Kidney (tissue), 14 donors: ENCODE measurements around the gene JARID2. TPM values are rescaled to one million over a fixed set of nuclear protein-coding genes. Genes with fewer than 3 reads are reported as not detected.

Source experiments
- DNase-seq, 5 donors: peaks; one replicate each; pipeline ENCODE4 v3.0.0-alpha.2; 2013 to 2020
- FAIRE-seq: peaks from 2 replicates; lab custom pipeline; 2012; peaks lifted over from hg19 to GRCh38; lab: Jason Lieb, UNC
- H3K27ac ChIP-seq, 2 donors: one replicate each; pipeline ENCODE4 v1.7.0; 2013; ENCODE audit warnings: low read depth in 2 of 2, low read length in 2 of 2, inconsistent platforms in 1 of 2
- H3K27me3 ChIP-seq: one replicate; pipeline ENCODE4 v1.7.1; 2013; ENCODE audit warnings: low read length, inconsistent platforms; ENCODE audit not compliant: control insufficient read depth, insufficient read depth
- H3K36me3 ChIP-seq, 3 donors: one replicate each; pipeline versions ENCODE4 v1.7.0 to v1.7.1; 2013; ENCODE audit warnings: low read length in 3 of 3, control low read depth in 1 of 3, inconsistent platforms in 1 of 3; ENCODE audit not compliant: insufficient read depth in 3 of 3, control insufficient read depth in 2 of 3
- H3K4me1 ChIP-seq, 3 donors: one replicate each; pipeline versions ENCODE4 v1.7.0 to v1.7.1; 2013; ENCODE audit warnings: low read length in 3 of 3, inconsistent platforms in 1 of 3, low read depth in 1 of 3; ENCODE audit not compliant: control insufficient read depth in 2 of 3, insufficient read depth in 2 of 3
- H3K4me3 ChIP-seq, 3 donors: one replicate each; pipeline versions ENCODE4 v1.7.0 to v1.8.1; 2013; ENCODE audit warnings: low read length in 3 of 3, control low read depth in 1 of 3, inconsistent platforms in 1 of 3
- H3K9ac ChIP-seq, 3 donors: one replicate each; pipeline versions ENCODE4 v1.7.0 to v1.7.1; 2013; ENCODE audit warnings: low read length in 3 of 3, control low read depth in 1 of 3, inconsistent platforms in 1 of 3
- H3K9me3 ChIP-seq, 3 donors: one replicate each; pipeline versions ENCODE4 v1.7.0 to v1.7.1; 2013; ENCODE audit warnings: low read length in 3 of 3, control low read depth in 1 of 3, inconsistent platforms in 1 of 3; ENCODE audit not compliant: control insufficient read depth in 2 of 3, insufficient read depth in 1 of 3
- CTCF ChIP-seq: IDR thresholded peaks from 3 replicates; pipeline ENCODE4 v1.5.1; 2012; ENCODE audit warnings: mild to moderate bottlenecking, moderate library complexity, borderline replicate concordance; ENCODE audit not compliant: insufficient read depth; ENCODE audit errors: extremely low read depth
- intact Hi-C: fragments of 100-400 bp; cut with DNase I; formaldehyde crosslinking; loops from one replicate; pipeline ENCODE4 v1.11.1; 2022
- polyA plus RNA-seq: library from polyadenylated mRNA; stranded (reverse); fragments of 350-450 nt; fragmentation: Illumina TruSeq; extraction: RNeasy Lipid Tissue Mini Kit (QIAGEN cat#74804); gene quantifications from one replicate; pipeline ENCODE4 v1.2.3, GENCODE V29; 2014; ENCODE audit warnings: low read depth, low replicate concordance; ENCODE audit not compliant: insufficient read depth
- total RNA-seq: library from RNA; stranded (reverse); fragmentation: NEBNext Ultra II Directional; extraction: Animal tissue kit (Norgen Biotek cat#: 25700); gene quantifications from one replicate; pipeline ENCODE4 v1.2.1, GENCODE V29; 2021
- donor health status: control.
- donor health status: control.
- donor health status: control.
- donor health status: control.
- donor health status: control.
- donor health status: DM: yes; HTN: yes; CAD: no.
- donor health status: Normal renal cell carcinoma (clear cell type).

Gene JARID2
- total and polyA plus RNA-seq, 2 donors from 2014 or later = 1.8 to 12.3 TPM

GRCh38 chr6:15527838-15528617 lies 282.2 kb downstream of the JARID2 start:
- TF ChIP-seq CTCF = no peak
- no peak for FAIRE-seq
- no peak overlapping the region for H3K4me3 ChIP-seq
- peaks cover 0 to 19% (median 7%) of the 10 kb centered on the region in 3 donors for H3K36me3 ChIP-seq
- no peaks in the 10 kb centered on the region for H3K27me3 ChIP-seq
- peak in 1 of 5 donors; percentile 1 for DNase-seq
- intact Hi-C loops = no loop called here
- peaks cover 0 to 33% (median 23%) of the 10 kb centered on the region in 3 donors for H3K4me1 ChIP-seq
- peak overlapping the region in 1 of 2 donors; percentile 4 for H3K27ac ChIP-seq
- H3K9ac ChIP-seq = no peak overlapping the region
- H3K9me3 ChIP-seq = peaks cover 0 to 4% (median 0%) of the 10 kb centered on the region in 3 donors

GRCh38 chr6:15528870-15529269 lies 283.0 kb downstream of the JARID2 start:
- FAIRE-seq (no peak), DNase-seq (peak in 1 of 5 donors; percentile 9)
- Histone ChIP-seq H3K36me3 (peaks cover 0 to 13% (median 6%) of the 10 kb centered on the region in 3 donors), H3K27me3 (no peaks in the 10 kb centered on the region), H3K4me1 (peaks cover 0 to 33% (median 18%) of the 10 kb centered on the region in 3 donors), H3K27ac (no peak overlapping the region), H3K9me3 (peaks cover 0 to 4% (median 0%) of the 10 kb centered on the region in 3 donors), H3K9ac (no peak overlapping the region), H3K4me3 (no peak overlapping the region)
- intact Hi-C loops = no loop called here
- no peak for TF ChIP-seq CTCF

- no peak for FAIRE-seq
- no peaks in the 10 kb centered on the region for H3K27me3 ChIP-seq
Observed at GRCh38 chr6:15530411-15530810, 284.5 kb downstream of the JARID2 start.

More at GRCh38 chr6:15530411-15530810, 284.5 kb downstream of the JARID2 start:
- intact Hi-C loops = no loop called here
- no peak overlapping the region for H3K4me3 ChIP-seq
- peaks cover 0 to 25% (median 5%) of the 10 kb centered on the region in 3 donors for H3K4me1 ChIP-seq
- no peak for TF ChIP-seq CTCF
- H3K9ac ChIP-seq = no peak overlapping the region
- no peak for DNase-seq
- H3K36me3 ChIP-seq = peaks cover 0 to 7% (median 6%) of the 10 kb centered on the region in 3 donors
- H3K27ac ChIP-seq = no peak overlapping the region
- H3K9me3 ChIP-seq = peaks cover 0 to 4% (median 0%) of the 10 kb centered on the region in 3 donors
